Measurements from ENCODE around the gene ZNF304. TPM values are rescaled to one million over a fixed set of nuclear protein-coding genes. Genes with fewer than 3 reads are reported as not detected.

The ZNF304 gene
- total RNA-seq, 1 experiment from 2014 or later = 11.0 TPM

- DNase-seq (ENCODE audit: low spot score) = no peak
- no peaks in the 10 kb centered on the region for H3K4me1 ChIP-seq (ENCODE audit: insufficient read depth, low read length, poor library complexity, severe bottlenecking)
- H3K4me3 ChIP-seq (ENCODE audit: low read depth, low read length, poor library complexity, severe bottlenecking) = peak overlapping the region; percentile 73
- TF ChIP-seq CTCF (conservative IDR thresholded peaks at IDR 0.05; ENCODE audit: low read depth, low read length) (no peak), EZH2 (IDR thresholded peaks at IDR 0.05; ENCODE audit: borderline replicate concordance, low read depth, low read length, poor library complexity, severe bottlenecking) (no peak)
- intact Hi-C loops (cut with micrococcal nuclease; ENCODE audit: unreplicated experiment) = loop anchor here (2.0 kb wide), 1 partner anchor 26 kb away; the partner anchor contains the start of gene ZNF548
- peaks cover 4% of the 10 kb centered on the region for H3K9me3 ChIP-seq (ENCODE audit: low read depth, low read length, poor library complexity, severe bottlenecking)
- ChIA-PET CTCF (interaction anchor here (1.7 kb wide), 1 partner anchor 27 kb away, joined by 4 read pairs; the partner anchor contains the start of gene ZNF548), POLR2A (ENCODE audit: low non-redundant PET) (no interaction called here)
- peak overlapping the region; percentile 83 for H3K27ac ChIP-seq (ENCODE audit: low read depth, low read length, poor library complexity, severe bottlenecking)
- H3K27me3 ChIP-seq (replicated peaks; ENCODE audit: insufficient read depth, low read depth, low read length, poor library complexity) = no peaks in the 10 kb centered on the region
- BruUV-seq (replicated peaks) = no TSS peak
- peaks cover 8% of the 10 kb centered on the region for H3K36me3 ChIP-seq (ENCODE audit: insufficient read depth, low read length, poor library complexity, severe bottlenecking)
Measured at GRCh38 chr19:57362419-57362818, 11.3 kb downstream of the ZNF304 start.

- H3K36me3 ChIP-seq (ENCODE audit: insufficient read depth, low read length, poor library complexity, severe bottlenecking) = peaks cover under 1% of the 10 kb centered on the region
- no peak for TF ChIP-seq CTCF (conservative IDR thresholded peaks at IDR 0.05; ENCODE audit: low read depth, low read length)
- TF ChIP-seq EZH2 (IDR thresholded peaks at IDR 0.05; ENCODE audit: borderline replicate concordance, low read depth, low read length, poor library complexity, severe bottlenecking) = no peak
- POLR2A ChIA-PET (ENCODE audit: low non-redundant PET) = no interaction called here
- no TSS peak for BruUV-seq (replicated peaks)
- CTCF ChIA-PET = interaction anchor here (1.7 kb wide), 1 partner anchor 26 kb away, joined by 4 read pairs; the partner anchor contains the start of gene ZNF548
- H3K9me3 ChIP-seq (ENCODE audit: low read depth, low read length, poor library complexity, severe bottlenecking) = no peaks in the 10 kb centered on the region
- peak within 1 kb of the TSS; percentile 83 for H3K27ac ChIP-seq (ENCODE audit: low read depth, low read length, poor library complexity, severe bottlenecking)
- H3K4me1 ChIP-seq (ENCODE audit: insufficient read depth, low read length, poor library complexity, severe bottlenecking) = no peaks in the 10 kb centered on the region
- peak; percentile 100 for DNase-seq (ENCODE audit: low spot score)
- H3K4me3 ChIP-seq (ENCODE audit: low read depth, low read length, poor library complexity, severe bottlenecking) = peak within 1 kb of the TSS; percentile 73
- no peaks in the 10 kb centered on the region for H3K27me3 ChIP-seq (replicated peaks; ENCODE audit: insufficient read depth, low read depth, low read length, poor library complexity)
- intact Hi-C loops (cut with micrococcal nuclease; ENCODE audit: unreplicated experiment) = loop anchor here (2.0 kb wide), 1 partner anchor 26 kb away; the partner anchor contains the start of gene ZNF548
Measured at GRCh38 chr19:57362997-57363687, 12.1 kb downstream of the ZNF304 start, which contains the start of the genes TRAPPC2B and ZNF547. Gene TRAPPC2B (plus strand): TSS chr19:57363551. CDS start chr19:57364834, 1,283 bp downstream. Gene ZNF547 (plus strand): TSS chr19:57363551. CDS start chr19:57368556, 5,005 bp downstream.

GRCh38 chr19:57363688-57364181 is 12.7 kb downstream of the ZNF304 start:
- Histone ChIP-seq H3K27ac (ENCODE audit: low read depth, low read length, poor library complexity, severe bottlenecking) (peak overlapping the region; percentile 82), H3K4me1 (ENCODE audit: insufficient read depth, low read length, poor library complexity, severe bottlenecking) (no peaks in the 10 kb centered on the region), H3K4me3 (ENCODE audit: low read depth, low read length, poor library complexity, severe bottlenecking) (peak overlapping the region; percentile 73), H3K9me3 (ENCODE audit: low read depth, low read length, poor library complexity, severe bottlenecking) (no peaks in the 10 kb centered on the region), H3K27me3 (replicated peaks; ENCODE audit: insufficient read depth, low read depth, low read length, poor library complexity) (no peaks in the 10 kb centered on the region), H3K36me3 (ENCODE audit: insufficient read depth, low read length, poor library complexity, severe bottlenecking) (no peaks in the 10 kb centered on the region)
- DNase-seq (ENCODE audit: low spot score) = peak; percentile 8
- intact Hi-C loops (cut with micrococcal nuclease; ENCODE audit: unreplicated experiment) = loop anchor here (2.0 kb wide), 1 partner anchor 25 kb away; the partner anchor contains the start of gene ZNF548
- ChIA-PET CTCF (interaction anchor here (1.7 kb wide), 1 partner anchor 25 kb away, joined by 4 read pairs; the partner anchor contains the start of gene ZNF548), POLR2A (ENCODE audit: low non-redundant PET) (no interaction called here)
- no TSS peak for BruUV-seq (replicated peaks)
- TF ChIP-seq CTCF (conservative IDR thresholded peaks at IDR 0.05; ENCODE audit: low read depth, low read length) = no peak
- no peak for TF ChIP-seq EZH2 (IDR thresholded peaks at IDR 0.05; ENCODE audit: borderline replicate concordance, low read depth, low read length, poor library complexity, severe bottlenecking)

Data from A673 (cell line).